BE2C (cell line): ENCODE data around the gene ATG101.
A peak's percentile ranks its signal among the peaks of the same experiment; 100 is the strongest.

Experiments used
- DNase-seq: peaks from one replicate; pipeline ENCODE4 v3.0.0-alpha.2; 2020
- H3K27me3 ChIP-seq: fragments of 250-450 bp; sonication (Bioruptor Pico); 2 replicates; pipeline ENCODE4 v1.5.1; 2020; ENCODE audit warnings: mild to moderate bottlenecking
- H3K36me3 ChIP-seq: fragments of 250-450 bp; sonication (Bioruptor Pico); 2 replicates; pipeline ENCODE4 v1.5.1; 2020; ENCODE audit warnings: mild to moderate bottlenecking
- H3K4me1 ChIP-seq: fragments of 250-450 bp; sonication (Bioruptor Pico); 2 replicates; pipeline ENCODE4 v1.5.1; 2020
- H3K4me3 ChIP-seq: 2 replicates; pipeline ENCODE4 v1.5.1; 2011; ENCODE audit warnings: low read depth, low read length
- H3K9me3 ChIP-seq: fragments of 250-450 bp; sonication (Bioruptor Pico); 2 replicates; pipeline ENCODE4 v1.5.1; 2020
- CTCF ChIP-seq: IDR thresholded peaks from 2 replicates; pipeline ENCODE4 v1.5.1; 2012; ENCODE audit warnings: mild to moderate bottlenecking, low read depth, low read length

Gene ATG101

DNA sequence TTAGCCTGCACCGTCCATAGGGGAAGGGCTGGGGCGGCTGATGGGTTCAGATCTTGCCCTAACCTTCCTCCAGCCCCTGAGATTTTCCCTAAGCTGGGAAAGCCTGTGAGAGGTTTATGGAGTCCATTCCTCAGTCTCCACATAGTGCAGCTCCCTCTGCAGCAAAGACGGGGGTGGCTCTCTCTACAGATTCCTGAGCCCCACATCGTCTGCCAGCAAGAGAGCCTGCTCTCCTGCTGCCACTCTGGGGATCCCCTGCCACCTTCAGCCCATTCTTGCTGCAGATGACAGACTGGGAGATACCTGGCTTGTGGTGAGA is 12.8 kb downstream of the ATG101 start:
- H3K4me1 ChIP-seq, result peaks cover 31% of the 10 kb centered on the region
- no peaks in the 10 kb centered on the region for H3K27me3 ChIP-seq
- DNase-seq, result no peak
- no peaks in the 10 kb centered on the region for H3K9me3 ChIP-seq
- peaks cover 17% of the 10 kb centered on the region for H3K36me3 ChIP-seq
- TF ChIP-seq CTCF, result no peak
- H3K4me3 ChIP-seq, result no peak overlapping the region

- Histone ChIP-seq H3K4me3 (no peak overlapping the region), H3K36me3 (peaks cover 13% of the 10 kb centered on the region), H3K27me3 (no peaks in the 10 kb centered on the region), H3K9me3 (no peaks in the 10 kb centered on the region), H3K4me1 (peaks cover 31% of the 10 kb centered on the region)
- DNase-seq, result peak; percentile 76
- peak; percentile 99 for TF ChIP-seq CTCF
Observed at GRCh38 chr12:52082988-52083637, 13.3 kb downstream of the ATG101 start.

GRCh38 chr12:52083638-52083996 is 13.8 kb downstream of the ATG101 start:
- TF ChIP-seq CTCF, result no peak
- Histone ChIP-seq H3K27me3 (no peaks in the 10 kb centered on the region), H3K4me3 (no peak overlapping the region), H3K9me3 (no peaks in the 10 kb centered on the region), H3K36me3 (peaks cover 8% of the 10 kb centered on the region), H3K4me1 (peaks cover 33% of the 10 kb centered on the region)
- DNase-seq, result no peak

DNA sequence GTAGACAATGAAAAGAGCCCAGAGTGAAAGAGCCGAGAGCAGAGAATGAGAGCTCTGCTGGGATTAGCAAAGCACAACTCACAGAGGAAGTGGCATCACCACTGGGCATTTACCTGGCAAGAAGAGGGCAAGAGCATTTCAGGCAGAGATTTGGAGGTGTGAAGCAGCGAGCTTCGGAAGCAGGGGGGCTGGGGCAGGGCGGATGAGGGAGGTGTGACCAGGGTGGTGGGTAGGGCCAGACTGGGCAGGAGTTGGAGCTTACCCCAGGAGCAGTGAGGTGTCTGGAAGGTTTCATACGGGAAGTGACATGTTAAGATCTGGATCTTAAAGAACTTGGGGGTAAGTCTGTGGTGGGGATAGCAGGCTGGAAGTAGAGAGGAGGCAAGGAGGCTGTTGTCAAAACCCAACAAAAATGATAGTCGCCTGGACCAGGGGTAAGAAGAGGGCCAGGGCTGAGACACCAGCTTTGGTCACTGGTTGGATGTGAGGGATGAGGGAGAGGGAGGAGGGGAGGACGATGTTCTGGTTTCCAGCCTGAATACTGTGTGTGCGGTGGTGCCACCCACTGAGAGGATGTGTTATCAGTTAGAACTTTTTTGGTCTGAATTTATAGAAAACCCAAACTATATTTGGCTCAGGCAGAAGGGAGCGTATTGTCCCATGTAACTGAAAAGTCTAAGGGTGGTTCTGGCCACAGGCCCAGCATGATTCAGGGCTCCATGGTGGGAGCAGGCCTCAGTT is 14.9 kb downstream of the ATG101 start:
- DNase-seq, result no peak
- peaks cover 35% of the 10 kb centered on the region for H3K4me1 ChIP-seq
- no peaks in the 10 kb centered on the region for H3K27me3 ChIP-seq
- no peaks in the 10 kb centered on the region for H3K36me3 ChIP-seq
- no peak overlapping the region for H3K4me3 ChIP-seq
- TF ChIP-seq CTCF, result no peak
- H3K9me3 ChIP-seq, result no peaks in the 10 kb centered on the region

DNA sequence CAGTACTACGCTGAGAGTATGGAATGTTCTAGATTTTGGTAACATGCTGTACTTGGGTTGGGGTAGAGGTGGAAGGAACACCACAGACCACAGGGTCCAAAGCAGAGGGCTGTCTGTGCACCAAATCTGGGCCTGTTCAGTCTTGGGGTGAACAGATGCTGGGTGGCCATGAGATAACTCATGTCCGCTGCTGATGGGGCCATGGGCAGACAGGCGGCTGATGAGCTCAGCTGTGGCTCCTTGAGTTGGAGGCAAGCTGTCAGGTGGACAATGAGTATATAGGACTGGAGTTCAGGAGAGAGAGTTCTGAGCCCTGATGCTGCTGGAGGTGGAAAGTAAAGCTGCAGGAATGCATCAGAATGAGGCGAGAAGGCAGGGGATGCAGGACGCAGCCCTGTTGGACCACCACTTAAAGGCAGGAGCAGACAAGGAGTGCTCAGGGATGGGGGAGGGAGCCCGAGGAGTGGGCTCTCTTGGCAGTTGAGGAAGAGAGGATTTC is 16.0 kb downstream of the ATG101 start:
- DNase-seq, result no peak
- H3K36me3 ChIP-seq, result no peaks in the 10 kb centered on the region
- TF ChIP-seq CTCF, result no peak
- H3K9me3 ChIP-seq, result no peaks in the 10 kb centered on the region
- no peak overlapping the region for H3K4me3 ChIP-seq
- peaks cover 30% of the 10 kb centered on the region for H3K4me1 ChIP-seq
- peaks cover under 1% of the 10 kb centered on the region; the same call in 1 of the 2 replicates for H3K27me3 ChIP-seq

GRCh38 chr12:52086366-52086765 is 16.6 kb downstream of the ATG101 start:
- Histone ChIP-seq H3K4me3 (no peak overlapping the region), H3K36me3 (no peaks in the 10 kb centered on the region), H3K9me3 (no peaks in the 10 kb centered on the region), H3K27me3 (peaks cover 5% of the 10 kb centered on the region), H3K4me1 (peaks cover 24% of the 10 kb centered on the region)
- no peak for TF ChIP-seq CTCF
- DNase-seq, result no peak
